Endothelial cell of umbilical vein (primary cell): Measurements from ENCODE around the gene MAML3. TPM values are rescaled to one million over a fixed set of nuclear protein-coding genes. Genes with fewer than 3 reads are reported as not detected.

Source experiments
- BruUV-seq: library from RNA; stranded (reverse); fragments of 400-500 nt; replicated peaks from 2 replicates; lab custom pipeline; 2021; lab: Mats Ljungman, UMichigan
- CTCF ChIA-PET: fragments of 300-600, 350-600 bp; sonication (Branson Sonifier 250); formaldehyde crosslinking; loops from one replicate; lab custom pipeline; 2021; ENCODE audit warnings: antibody characterized with exemption, inconsistent platforms; lab: Charles Lee
- POLR2A ChIA-PET: fragments of 300-600, 350-600 bp; sonication (Branson Sonifier 250); formaldehyde crosslinking; loops from one replicate; lab custom pipeline; 2021; ENCODE audit warnings: antibody characterized with exemption, inconsistent platforms; lab: Charles Lee
- DNase-seq: peaks from one replicate; pipeline ENCODE4 v3.0.0-alpha.2; 2011; ENCODE audit warnings: low read depth, low spot score
- FAIRE-seq: peaks from 2 replicates; lab custom pipeline; 2011; peaks lifted over from hg19 to GRCh38; lab: Jason Lieb, UNC
- H2AFZ ChIP-seq: 2 replicates; pipeline ENCODE4 v1.6.0; 2012; ENCODE audit warnings: low read depth, low read length, control low read depth, inconsistent platforms
- H3K27ac ChIP-seq: 2 replicates; pipeline ENCODE4 v1.5.1; 2011; ENCODE audit warnings: low read depth, mild to moderate bottlenecking, control low read depth, low read length, moderate library complexity; ENCODE audit not compliant: insufficient read depth
- H3K27me3 ChIP-seq, 2 experiments: 2 replicates each; pipeline versions ENCODE4 v1.6.0 to v1.6.1; 2011; ENCODE audit warnings: low read length in 2 of 2, mixed read lengths in 1 of 2; ENCODE audit not compliant: control insufficient read depth in 2 of 2, insufficient read depth in 2 of 2
- H3K36me3 ChIP-seq, 2 experiments: 2 replicates in 1 of 2; 3 replicates in 1 of 2; pipeline ENCODE4 v1.5.1; 2011; ENCODE audit warnings: low read length in 2 of 2, mild to moderate bottlenecking in 1 of 2, moderate library complexity in 1 of 2; ENCODE audit not compliant: control insufficient read depth in 2 of 2, insufficient read depth in 2 of 2; ENCODE audit errors: extremely low read depth in 1 of 2
- H3K4me1 ChIP-seq: 3 replicates; pipeline ENCODE4 v1.5.1; 2011; ENCODE audit warnings: mild to moderate bottlenecking, low read length; ENCODE audit not compliant: control insufficient read depth, insufficient read depth; ENCODE audit errors: extremely low read depth
- H3K4me2 ChIP-seq: 2 replicates; pipeline ENCODE4 v1.6.1; 2011; ENCODE audit warnings: low read length, control low read depth, mixed read lengths; ENCODE audit not compliant: insufficient read depth
- H3K4me3 ChIP-seq, 3 experiments: fragments of 200-600 bp in 1 of 3; sonication (generic), shearing (Covaris generic) in 1 of 3; replicated peaks in 1 of 3; 2 replicates each; pipeline ENCODE4 v1.5.1; 2011 to 2016; ENCODE audit warnings: control low read depth in 3 of 3, low read length in 3 of 3, mild to moderate bottlenecking in 2 of 3, inconsistent platforms in 1 of 3, low read depth in 1 of 3, moderate library complexity in 1 of 3; ENCODE audit not compliant: insufficient read depth in 1 of 3
- H3K79me2 ChIP-seq: 2 replicates; pipeline ENCODE4 v1.6.0; 2012; ENCODE audit warnings: low read length, inconsistent platforms; ENCODE audit not compliant: control insufficient read depth, insufficient read depth
- H3K9ac ChIP-seq: replicated peaks from 2 replicates; pipeline ENCODE3; 2011; ENCODE audit warnings: low read length, control low read depth; ENCODE audit not compliant: insufficient read depth; ENCODE audit errors: extremely low read depth
- H3K9me1 ChIP-seq: replicated peaks from 3 replicates; pipeline ENCODE4 v1.6.0; 2011; ENCODE audit warnings: mild to moderate bottlenecking, low read length; ENCODE audit not compliant: control insufficient read depth, insufficient read depth; ENCODE audit errors: extremely low read depth
- H3K9me3 ChIP-seq: replicated peaks from 2 replicates; pipeline ENCODE4 v1.5.1; 2012; ENCODE audit warnings: low read length, inconsistent platforms; ENCODE audit not compliant: control insufficient read depth, insufficient read depth
- H4K20me1 ChIP-seq: replicated peaks from 2 replicates; pipeline ENCODE3; 2011; ENCODE audit warnings: mild to moderate bottlenecking, low read length; ENCODE audit not compliant: control insufficient read depth, insufficient read depth; ENCODE audit errors: extremely low read depth
- CTCF ChIP-seq, 2 donors: IDR thresholded peaks; 1 replicate in 1 of 2; 2 replicates in 1 of 2; pipeline ENCODE4 v1.5.1; 2011; ENCODE audit warnings: low read length in 2 of 2, mild to moderate bottlenecking in 2 of 2, moderate library complexity in 2 of 2, control low read depth in 1 of 2, inconsistent platforms in 1 of 2, low read depth in 1 of 2; ENCODE audit not compliant: insufficient read depth in 1 of 2; ENCODE audit errors: extremely low read depth in 1 of 2
- EZH2 ChIP-seq: IDR thresholded peaks from 2 replicates; pipeline ENCODE4 v1.6.1; 2012; ENCODE audit warnings: borderline replicate concordance, low read depth, mild to moderate bottlenecking, moderate library complexity, low read length, inconsistent platforms; ENCODE audit not compliant: severe bottlenecking
- FOS ChIP-seq: IDR thresholded peaks from 2 replicates; pipeline ENCODE4 v1.6.1; 2011; ENCODE audit warnings: mild to moderate bottlenecking, low read length, moderate library complexity, borderline replicate concordance; ENCODE audit not compliant: insufficient read depth
- GATA2 ChIP-seq: IDR thresholded peaks from 2 replicates; pipeline ENCODE4 v1.7.0; 2011; ENCODE audit warnings: low read depth, mild to moderate bottlenecking, moderate library complexity, mixed read lengths, low read length; ENCODE audit not compliant: insufficient read length, insufficient read depth
- JUN ChIP-seq: IDR thresholded peaks from 2 replicates; pipeline ENCODE4 v1.6.1; 2011; ENCODE audit warnings: borderline replicate concordance, low read depth; ENCODE audit not compliant: insufficient read length, insufficient read depth
- MYC ChIP-seq: IDR thresholded peaks from one replicate; pipeline ENCODE4 v1.6.1; 2011; ENCODE audit warnings: mild to moderate bottlenecking, low read depth, low read length
- POLR2A ChIP-seq: IDR thresholded peaks from 2 replicates; pipeline ENCODE4 v1.6.1; 2012; ENCODE audit warnings: low read depth, mild to moderate bottlenecking, control low read depth, low read length
- POLR2AphosphoS5 ChIP-seq: IDR thresholded peaks from 2 replicates; pipeline ENCODE4 v1.6.1; 2012; ENCODE audit warnings: low read depth, mild to moderate bottlenecking, control low read depth, low read length, moderate library complexity; ENCODE audit not compliant: insufficient read depth
- dilution Hi-C: fragments of 300-500 bp; cut with MboI; formaldehyde crosslinking; loops from one replicate; pipeline ENCODE4 v1.15.0; 2019; ENCODE audit warnings: low sequenced_read_pairs; ENCODE audit not compliant: extremely low pct_ligation_motif_present
- intact Hi-C: fragments of 100-400 bp; cut with micrococcal nuclease; formaldehyde crosslinking; loops from one replicate; pipeline ENCODE4 v1.10.0; 2022
- polyA plus RNA-seq, 4 experiments: library from polyadenylated mRNA; depleted of rRNA in 3 of 4; stranded (reverse) in 3 of 4; unstranded in 1 of 4; fragments of >200 nt; gene quantifications; 2 replicates each; pipeline versions ENCODE4 v1.2.1 to v1.2.3, GENCODE V29; 2011 to 2012; ENCODE audit warnings: missing spikeins in 1 of 4
- total RNA-seq: library from RNA; stranded (reverse); gene quantifications from 2 replicates; pipeline ENCODE4 v1.2.3, GENCODE V29; 2021
- TF ChIP-seq, protein P1 (sequence below): IDR thresholded peaks from 2 replicates; pipeline ENCODE4 v1.6.1; 2011; ENCODE audit not compliant: insufficient read depth, insufficient read length

The MAML3 gene
- total and polyA plus RNA-seq, 2 donors (not counting 3 experiments of a cell fraction or from before 2014, with no cell fraction given) = 14.0 to 20.3 TPM

- Histone ChIP-seq H3K4me3 (no peak overlapping the region), H3K27me3 (no peaks in the 10 kb centered on the region), H3K9me3 (no peaks in the 10 kb centered on the region), H3K36me3 (no peaks in the 10 kb centered on the region), H3K79me2 (no peaks in the 10 kb centered on the region), H3K4me2 (no peak overlapping the region), H4K20me1 (no peaks in the 10 kb centered on the region), H3K4me1 (no peaks in the 10 kb centered on the region), H3K9me1 (no peaks in the 10 kb centered on the region), H3K9ac (no peak overlapping the region), H2AFZ (no peak overlapping the region), H3K27ac (no peak overlapping the region)
- dilution Hi-C loops (no loop called here), intact Hi-C loops (no loop called here)
- ChIA-PET POLR2A (no interaction called here), CTCF (interaction anchor here (1.1 kb wide), 1 partner anchor 8 kb away, joined by 3 read pairs; no protein-coding TSS in a partner anchor)
- no peak for FAIRE-seq
- TF ChIP-seq POLR2A (no peak), EZH2 (no peak), GATA2 (no peak), JUN (no peak), CTCF (IDR thresholded peaks at IDR 0.05; ENCODE audit: extremely low read depth in 1 of 2, insufficient read depth in 1 of 2, low read depth in 1 of 2, low read length in 2 of 2) (no peak), MYC (no peak), POLR2AphosphoS5 (no peak), FOS (no peak)
- TF ChIP-seq, protein P1, sequence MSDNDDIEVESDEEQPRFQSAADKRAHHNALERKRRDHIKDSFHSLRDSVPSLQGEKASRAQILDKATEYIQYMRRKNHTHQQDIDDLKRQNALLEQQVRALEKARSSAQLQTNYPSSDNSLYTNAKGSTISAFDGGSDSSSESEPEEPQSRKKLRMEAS = no peak
- no peak for DNase-seq
- no TSS peak for BruUV-seq
Measured at GRCh38 chr4:139933104-139933503, 220.9 kb downstream of the MAML3 start.
